Osteoblast (primary cell): ENCODE measurements around the gene NME9. TPM values are rescaled to one million over a fixed set of nuclear protein-coding genes. Genes with fewer than 3 reads are reported as not detected.

ENCODE experiments used
- DNase-seq: peaks from one replicate; pipeline ENCODE4 v3.0.0; 2011; ENCODE audit warnings: low spot score, mixed read lengths; ENCODE audit not compliant: insufficient read length; ENCODE audit errors: missing footprints
- H2AFZ ChIP-seq: 2 replicates; pipeline ENCODE4 v1.6.0; 2011; ENCODE audit warnings: mild to moderate bottlenecking, low read length
- H3K27ac ChIP-seq: 2 replicates; pipeline ENCODE4 v1.5.1; 2011; ENCODE audit warnings: mild to moderate bottlenecking, low read depth, low read length, moderate library complexity
- H3K27me3 ChIP-seq: 2 replicates; pipeline ENCODE4 v1.6.0; 2012; ENCODE audit warnings: mild to moderate bottlenecking, control low read depth, inconsistent platforms, low read length, moderate library complexity; ENCODE audit not compliant: insufficient read depth
- H3K36me3 ChIP-seq: 2 replicates; pipeline ENCODE4 v1.5.1; 2011; ENCODE audit warnings: mild to moderate bottlenecking, low read length, control low read depth, moderate library complexity; ENCODE audit not compliant: insufficient read depth
- H3K4me1 ChIP-seq: 2 replicates; pipeline ENCODE4 v1.5.1; 2011; ENCODE audit warnings: mild to moderate bottlenecking, low read length, control low read depth, moderate library complexity; ENCODE audit not compliant: insufficient read depth
- H3K4me2 ChIP-seq: 2 replicates; pipeline ENCODE4 v1.6.0; 2011; ENCODE audit warnings: mild to moderate bottlenecking, low read length; ENCODE audit not compliant: insufficient read depth
- H3K4me3 ChIP-seq: fragments of 200-600 bp; sonication (generic); 3 replicates; pipeline ENCODE4 v1.5.1; 2012; ENCODE audit warnings: mild to moderate bottlenecking, low read length, inconsistent platforms; ENCODE audit not compliant: insufficient read depth
- H3K79me2 ChIP-seq: 2 replicates; pipeline ENCODE4 v1.6.0; 2012; ENCODE audit warnings: mild to moderate bottlenecking, low read length, control low read depth, inconsistent platforms; ENCODE audit not compliant: insufficient read depth
- H3K9me3 ChIP-seq: 2 replicates; pipeline ENCODE4 v1.5.1; 2011; ENCODE audit warnings: low read depth, low read length, control low read depth
- H4K20me1 ChIP-seq: 2 replicates; pipeline ENCODE4 v1.6.0; 2012; ENCODE audit warnings: mild to moderate bottlenecking, low read length, control low read depth; ENCODE audit not compliant: insufficient read depth
- CTCF ChIP-seq: IDR thresholded peaks from 2 replicates; pipeline ENCODE4 v1.5.1; 2011; ENCODE audit warnings: mild to moderate bottlenecking, low read depth, low read length, moderate library complexity; ENCODE audit errors: extremely low read depth
- total RNA-seq: library from RNA; depleted of rRNA; stranded (reverse); fragments of >200 nt; gene quantifications from 2 replicates; pipeline ENCODE4 v1.2.3, GENCODE V29; 2012

Gene NME9
- total RNA-seq, 1 donor, result not detected

DNA sequence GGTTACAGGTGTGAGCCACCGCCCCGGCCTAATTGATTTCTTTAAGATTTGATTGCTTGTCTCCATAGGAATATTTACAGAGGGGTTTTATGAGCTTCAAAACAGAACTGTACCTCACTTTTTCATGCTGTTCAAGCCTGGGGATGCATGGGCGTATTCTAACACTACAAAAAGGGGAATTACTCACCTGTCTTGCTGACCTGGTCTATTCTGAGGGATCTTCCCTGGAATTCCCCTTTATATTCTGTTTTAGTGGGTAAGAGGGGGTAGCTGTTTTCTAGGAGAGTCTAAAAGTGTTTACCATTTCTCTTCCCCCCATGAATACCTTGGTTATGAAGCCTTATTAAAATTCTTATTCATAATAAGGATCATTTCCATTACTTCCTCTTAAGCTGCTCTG is 48.1 kb downstream of the NME9 start:
- H4K20me1 ChIP-seq, result no peaks in the 10 kb centered on the region
- H3K36me3 ChIP-seq, result peaks cover 15% of the 10 kb centered on the region
- H3K79me2 ChIP-seq, result no peaks in the 10 kb centered on the region
- H3K9me3 ChIP-seq, result no peaks in the 10 kb centered on the region
- no peak overlapping the region for H3K4me2 ChIP-seq
- no peak overlapping the region for H3K4me3 ChIP-seq
- H3K27ac ChIP-seq, result no peak overlapping the region
- no peak overlapping the region for H2AFZ ChIP-seq
- no peaks in the 10 kb centered on the region for H3K27me3 ChIP-seq
- no peak for DNase-seq
- H3K4me1 ChIP-seq, result no peaks in the 10 kb centered on the region
- no peak for TF ChIP-seq CTCF

DNA sequence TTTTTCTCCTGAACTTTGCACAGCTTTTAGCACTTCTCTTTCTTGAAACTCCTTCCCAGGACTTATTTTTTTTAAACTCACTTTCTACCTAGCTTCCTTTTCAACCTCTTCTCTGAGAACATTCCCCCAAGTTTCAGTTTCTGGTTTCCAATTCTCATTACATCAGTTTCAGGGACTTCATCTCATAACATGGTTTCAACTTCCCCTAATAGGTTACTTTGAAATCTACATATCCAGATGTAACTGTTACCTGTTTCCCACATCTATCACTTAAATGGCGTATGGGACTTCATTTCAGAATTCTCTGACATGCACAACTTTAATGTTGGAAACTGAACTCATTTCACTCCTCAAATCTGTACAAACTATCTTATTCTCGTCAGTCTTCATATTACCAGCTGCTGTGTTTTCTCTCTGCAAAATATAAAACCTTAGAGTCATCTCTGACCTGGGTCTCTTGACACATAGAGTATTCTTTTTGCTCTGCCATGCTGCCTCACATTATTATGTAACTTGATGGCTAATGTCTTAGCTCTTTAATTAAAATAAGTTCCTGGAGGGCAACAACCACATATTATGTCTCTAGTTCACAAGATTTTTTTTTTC is 58.4 kb downstream of the NME9 start:
- H3K27me3 ChIP-seq, result no peaks in the 10 kb centered on the region
- H3K4me3 ChIP-seq, result no peak overlapping the region
- no peak overlapping the region for H3K27ac ChIP-seq
- no peaks in the 10 kb centered on the region for H3K79me2 ChIP-seq
- H3K4me1 ChIP-seq, result no peaks in the 10 kb centered on the region
- H4K20me1 ChIP-seq, result no peaks in the 10 kb centered on the region
- TF ChIP-seq CTCF, result no peak
- no peak for DNase-seq
- H3K9me3 ChIP-seq, result no peaks in the 10 kb centered on the region
- no peak overlapping the region for H2AFZ ChIP-seq
- H3K36me3 ChIP-seq, result peaks cover 24% of the 10 kb centered on the region
- no peak overlapping the region for H3K4me2 ChIP-seq

DNA sequence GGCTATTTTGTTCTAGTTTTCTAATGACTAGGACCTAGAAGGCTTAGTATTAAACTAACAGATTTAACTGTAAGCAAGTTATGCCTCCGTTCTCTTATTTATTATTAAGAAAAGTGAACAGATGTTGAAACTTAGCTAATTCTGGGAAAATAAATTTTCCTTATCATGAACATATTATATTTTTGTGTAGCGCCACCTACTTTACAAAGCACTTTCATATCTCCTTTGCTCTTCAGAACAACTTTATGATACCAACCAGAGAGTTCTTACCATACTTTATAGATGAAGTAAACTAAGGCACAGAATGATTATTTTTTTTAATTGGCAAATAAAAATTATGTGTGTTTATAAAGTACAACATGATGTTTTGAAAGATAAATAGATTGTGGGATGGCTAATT is 59.4 kb downstream of the NME9 start:
- Histone ChIP-seq H3K27me3 (no peaks in the 10 kb centered on the region), H3K27ac (no peak overlapping the region), H3K79me2 (no peaks in the 10 kb centered on the region), H3K9me3 (no peaks in the 10 kb centered on the region), H3K4me2 (no peak overlapping the region), H2AFZ (no peak overlapping the region), H3K4me1 (no peaks in the 10 kb centered on the region), H3K36me3 (peaks cover 24% of the 10 kb centered on the region), H3K4me3 (no peak overlapping the region), H4K20me1 (no peaks in the 10 kb centered on the region)
- no peak for DNase-seq
- TF ChIP-seq CTCF, result peak; percentile 17

DNA sequence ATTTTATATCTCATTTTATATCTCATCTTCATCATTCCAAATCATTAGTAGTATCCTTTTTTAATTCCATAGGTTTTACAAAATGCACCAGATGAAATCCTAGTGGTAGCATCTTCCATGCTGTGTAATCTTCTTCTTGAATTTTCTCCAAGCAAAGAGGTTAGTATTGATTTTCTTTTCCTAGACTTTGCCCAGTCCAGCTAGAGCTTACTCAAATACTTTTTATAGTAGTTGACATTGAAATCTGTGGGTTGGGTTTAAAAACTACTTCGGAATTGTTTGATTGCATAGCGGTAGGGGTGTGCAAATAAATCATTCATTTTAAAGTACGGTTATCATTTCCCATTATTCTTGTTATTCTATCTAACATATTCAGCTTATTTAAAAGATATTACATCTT is 62.6 kb downstream of the NME9 start:
- no peaks in the 10 kb centered on the region for H3K79me2 ChIP-seq
- no peaks in the 10 kb centered on the region for H3K4me1 ChIP-seq
- peaks cover 9% of the 10 kb centered on the region for H3K36me3 ChIP-seq
- TF ChIP-seq CTCF, result no peak
- DNase-seq, result no peak
- H3K27ac ChIP-seq, result no peak overlapping the region
- no peaks in the 10 kb centered on the region for H3K9me3 ChIP-seq
- H4K20me1 ChIP-seq, result no peaks in the 10 kb centered on the region
- H3K27me3 ChIP-seq, result no peaks in the 10 kb centered on the region
- no peak overlapping the region for H2AFZ ChIP-seq
- no peak overlapping the region for H3K4me2 ChIP-seq
- no peak overlapping the region for H3K4me3 ChIP-seq
